Measurements from ENCODE around the gene HTR2C. TPM values are rescaled to one million over a fixed set of nuclear protein-coding genes. Genes with fewer than 3 reads are reported as not detected.

The HTR2C gene
- total RNA-seq, 1 experiment from 2014 or later: 1.7 TPM

DNA sequence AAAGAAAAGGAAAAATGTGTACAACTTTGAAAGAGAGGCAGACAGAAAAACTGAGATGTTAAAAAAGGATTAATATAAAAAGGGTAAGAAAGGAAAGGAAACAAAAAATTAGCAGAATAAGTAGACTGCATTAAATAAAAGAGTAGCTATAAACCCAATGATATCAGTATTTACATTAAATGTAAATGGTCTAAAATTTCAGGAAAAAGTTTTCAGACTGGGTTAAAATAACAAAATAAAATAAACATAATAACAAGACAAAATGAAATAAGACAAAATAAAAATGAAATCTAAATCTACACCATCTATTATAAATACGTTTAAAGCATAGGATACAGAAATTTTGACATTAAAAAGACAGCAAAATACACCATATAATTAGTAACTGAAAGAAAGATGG lies 199.0 kb downstream of the HTR2C start:
- Mint-ChIP-seq H3K27ac (no peak overlapping the region), H3K4me3 (no peak overlapping the region), H3K36me3 (peaks cover 4% of the 10 kb centered on the region; the same call in 1 of the 2 replicates), H3K4me1 (peaks cover 24% of the 10 kb centered on the region), H3K9me3 (0 out of 2 replicates have a peak, but pooled peaks cover 5% of the 10 kb centered on the region), H3K27me3 (ENCODE audit: low read depth) (no peaks in the 10 kb centered on the region)
- CTCF ChIA-PET: no interaction called here
- POLR2A ChIA-PET: no interaction called here
- TF ChIP-seq ZNF232 (CRISPR knock-in tag; IDR thresholded peaks at IDR 0.05) (no peak), EMX1 (CRISPR knock-in tag; IDR thresholded peaks at IDR 0.05) (no peak), TEAD4 (CRISPR knock-in tag; IDR thresholded peaks at IDR 0.05) (no peak), GABPB1 (CRISPR knock-in tag; IDR thresholded peaks at IDR 0.05) (no peak), SP1 (CRISPR knock-in tag; conservative IDR thresholded peaks at IDR 0.05) (no peak), GTF2I (CRISPR knock-in tag; conservative IDR thresholded peaks at IDR 0.05) (no peak), ATF1 (CRISPR knock-in tag; IDR thresholded peaks at IDR 0.05) (no peak), PRRX2 (CRISPR knock-in tag; IDR thresholded peaks at IDR 0.05) (no peak)
- TF ChIP-seq, protein P1, sequence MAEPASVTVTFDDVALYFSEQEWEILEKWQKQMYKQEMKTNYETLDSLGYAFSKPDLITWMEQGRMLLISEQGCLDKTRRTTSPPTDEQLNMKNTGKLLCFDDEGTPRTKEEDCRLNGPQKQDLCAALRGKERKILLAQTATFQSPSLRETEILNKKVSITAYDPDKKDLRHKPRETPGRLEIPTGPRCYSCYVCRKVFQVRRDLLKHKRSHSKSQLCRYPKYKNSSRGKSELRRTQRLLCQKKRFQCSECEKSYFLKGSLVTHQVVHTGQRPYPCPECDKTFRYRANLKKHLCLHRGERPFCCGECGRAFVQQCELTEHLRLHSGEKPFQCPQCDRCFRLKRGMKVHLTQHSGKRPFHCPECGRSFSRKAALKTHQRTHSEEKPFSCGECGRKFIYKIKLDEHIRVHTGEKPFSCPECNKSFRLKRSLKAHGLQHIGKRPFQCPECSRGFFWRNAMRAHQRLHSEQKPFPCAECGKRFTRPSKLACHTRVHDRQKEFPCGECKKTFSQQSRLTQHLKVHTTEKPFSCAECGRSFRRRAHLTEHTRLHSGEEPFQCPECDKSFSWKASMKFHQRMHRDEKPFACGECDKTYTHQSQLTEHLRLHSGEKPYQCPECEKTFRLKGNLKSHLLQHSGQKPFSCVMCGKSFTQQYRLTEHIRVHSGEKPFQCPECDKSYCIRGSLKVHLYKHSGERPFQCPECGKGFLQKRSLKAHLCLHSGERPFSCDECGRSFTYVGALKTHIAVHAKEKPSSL (CRISPR knock-in tag; conservative IDR thresholded peaks at IDR 0.05): no peak
- TF ChIP-seq, protein P2, sequence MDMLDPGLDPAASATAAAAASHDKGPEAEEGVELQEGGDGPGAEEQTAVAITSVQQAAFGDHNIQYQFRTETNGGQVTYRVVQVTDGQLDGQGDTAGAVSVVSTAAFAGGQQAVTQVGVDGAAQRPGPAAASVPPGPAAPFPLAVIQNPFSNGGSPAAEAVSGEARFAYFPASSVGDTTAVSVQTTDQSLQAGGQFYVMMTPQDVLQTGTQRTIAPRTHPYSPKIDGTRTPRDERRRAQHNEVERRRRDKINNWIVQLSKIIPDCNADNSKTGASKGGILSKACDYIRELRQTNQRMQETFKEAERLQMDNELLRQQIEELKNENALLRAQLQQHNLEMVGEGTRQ (CRISPR knock-in tag; IDR thresholded peaks at IDR 0.05): no peak
- TF ChIP-seq, protein P3, sequence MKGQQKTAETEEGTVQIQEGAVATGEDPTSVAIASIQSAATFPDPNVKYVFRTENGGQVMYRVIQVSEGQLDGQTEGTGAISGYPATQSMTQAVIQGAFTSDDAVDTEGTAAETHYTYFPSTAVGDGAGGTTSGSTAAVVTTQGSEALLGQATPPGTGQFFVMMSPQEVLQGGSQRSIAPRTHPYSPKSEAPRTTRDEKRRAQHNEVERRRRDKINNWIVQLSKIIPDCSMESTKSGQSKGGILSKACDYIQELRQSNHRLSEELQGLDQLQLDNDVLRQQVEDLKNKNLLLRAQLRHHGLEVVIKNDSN (CRISPR knock-in tag; IDR thresholded peaks at IDR 0.05): no peak
- TF ChIP-seq, protein P4, sequence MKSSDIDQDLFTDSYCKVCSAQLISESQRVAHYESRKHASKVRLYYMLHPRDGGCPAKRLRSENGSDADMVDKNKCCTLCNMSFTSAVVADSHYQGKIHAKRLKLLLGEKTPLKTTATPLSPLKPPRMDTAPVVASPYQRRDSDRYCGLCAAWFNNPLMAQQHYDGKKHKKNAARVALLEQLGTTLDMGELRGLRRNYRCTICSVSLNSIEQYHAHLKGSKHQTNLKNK (CRISPR knock-in tag; IDR thresholded peaks at IDR 0.05): no peak
- ATAC-seq (no peak), DNase-seq (ENCODE audit: low spot score) (no peak)

DNA sequence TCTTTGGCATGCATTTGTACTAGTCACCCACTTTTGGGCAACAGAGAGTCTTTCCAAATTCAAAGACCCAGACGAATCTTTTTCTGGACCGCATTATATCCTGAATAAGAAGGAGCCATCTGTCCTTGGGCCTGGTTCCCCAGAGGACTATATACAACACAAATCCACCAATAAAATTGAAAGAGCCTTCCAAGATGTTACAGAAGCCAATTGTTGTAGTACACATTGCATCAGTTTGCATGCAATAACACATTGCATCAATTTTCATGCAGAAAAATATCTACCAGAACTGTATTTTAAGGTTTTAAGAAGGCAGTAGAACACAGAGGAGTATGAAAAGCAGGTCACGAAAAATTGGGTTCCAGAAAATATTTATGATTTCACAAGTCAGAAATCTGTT lies 203.2 kb downstream of the HTR2C start:
- no peak overlapping the region for H3K4me3 Mint-ChIP-seq
- no peak overlapping the region for H3K27ac Mint-ChIP-seq
- no peaks in the 10 kb centered on the region; the same call in 1 of the 2 replicates for H3K36me3 Mint-ChIP-seq
- ChIA-PET CTCF (no interaction called here), POLR2A (no interaction called here)
- H3K27me3 Mint-ChIP-seq (ENCODE audit: low read depth): no peaks in the 10 kb centered on the region
- no peak for ATAC-seq
- DNase-seq (ENCODE audit: low spot score): no peak
- no peaks in the 10 kb centered on the region for H3K9me3 Mint-ChIP-seq
- no peaks in the 10 kb centered on the region for H3K4me1 Mint-ChIP-seq
- TF ChIP-seq, protein P5, sequence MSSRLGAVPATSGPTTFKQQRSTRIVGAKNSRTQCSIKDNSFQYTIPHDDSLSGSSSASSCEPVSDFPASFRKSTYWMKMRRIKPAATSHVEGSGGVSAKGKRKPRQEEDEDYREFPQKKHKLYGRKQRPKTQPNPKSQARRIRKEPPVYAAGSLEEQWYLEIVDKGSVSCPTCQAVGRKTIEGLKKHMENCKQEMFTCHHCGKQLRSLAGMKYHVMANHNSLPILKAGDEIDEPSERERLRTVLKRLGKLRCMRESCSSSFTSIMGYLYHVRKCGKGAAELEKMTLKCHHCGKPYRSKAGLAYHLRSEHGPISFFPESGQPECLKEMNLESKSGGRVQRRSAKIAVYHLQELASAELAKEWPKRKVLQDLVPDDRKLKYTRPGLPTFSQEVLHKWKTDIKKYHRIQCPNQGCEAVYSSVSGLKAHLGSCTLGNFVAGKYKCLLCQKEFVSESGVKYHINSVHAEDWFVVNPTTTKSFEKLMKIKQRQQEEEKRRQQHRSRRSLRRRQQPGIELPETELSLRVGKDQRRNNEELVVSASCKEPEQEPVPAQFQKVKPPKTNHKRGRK (CRISPR knock-in tag; IDR thresholded peaks at IDR 0.05; ENCODE audit: borderline replicate concordance): no peak
- TF ChIP-seq ATF1 (CRISPR knock-in tag; IDR thresholded peaks at IDR 0.05) (no peak), NR2C2 (CRISPR knock-in tag; IDR thresholded peaks at IDR 0.05) (no peak), NFATC4 (CRISPR knock-in tag; IDR thresholded peaks at IDR 0.05) (no peak), CREB1 (CRISPR knock-in tag; IDR thresholded peaks at IDR 0.05) (no peak), RORB (CRISPR knock-in tag; IDR thresholded peaks at IDR 0.05) (no peak), GTF2I (CRISPR knock-in tag; conservative IDR thresholded peaks at IDR 0.05) (no peak)
- TF ChIP-seq, protein P6, sequence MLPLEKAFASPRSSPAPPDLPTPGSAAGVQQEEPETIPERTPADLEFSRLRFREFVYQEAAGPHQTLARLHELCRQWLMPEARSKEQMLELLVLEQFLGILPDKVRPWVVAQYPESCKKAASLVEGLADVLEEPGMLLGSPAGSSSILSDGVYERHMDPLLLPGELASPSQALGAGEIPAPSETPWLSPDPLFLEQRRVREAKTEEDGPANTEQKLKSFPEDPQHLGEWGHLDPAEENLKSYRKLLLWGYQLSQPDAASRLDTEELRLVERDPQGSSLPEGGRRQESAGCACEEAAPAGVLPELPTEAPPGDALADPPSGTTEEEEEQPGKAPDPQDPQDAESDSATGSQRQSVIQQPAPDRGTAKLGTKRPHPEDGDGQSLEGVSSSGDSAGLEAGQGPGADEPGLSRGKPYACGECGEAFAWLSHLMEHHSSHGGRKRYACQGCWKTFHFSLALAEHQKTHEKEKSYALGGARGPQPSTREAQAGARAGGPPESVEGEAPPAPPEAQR (CRISPR knock-in tag; IDR thresholded peaks at IDR 0.05): no peak
- TF ChIP-seq, protein P7, sequence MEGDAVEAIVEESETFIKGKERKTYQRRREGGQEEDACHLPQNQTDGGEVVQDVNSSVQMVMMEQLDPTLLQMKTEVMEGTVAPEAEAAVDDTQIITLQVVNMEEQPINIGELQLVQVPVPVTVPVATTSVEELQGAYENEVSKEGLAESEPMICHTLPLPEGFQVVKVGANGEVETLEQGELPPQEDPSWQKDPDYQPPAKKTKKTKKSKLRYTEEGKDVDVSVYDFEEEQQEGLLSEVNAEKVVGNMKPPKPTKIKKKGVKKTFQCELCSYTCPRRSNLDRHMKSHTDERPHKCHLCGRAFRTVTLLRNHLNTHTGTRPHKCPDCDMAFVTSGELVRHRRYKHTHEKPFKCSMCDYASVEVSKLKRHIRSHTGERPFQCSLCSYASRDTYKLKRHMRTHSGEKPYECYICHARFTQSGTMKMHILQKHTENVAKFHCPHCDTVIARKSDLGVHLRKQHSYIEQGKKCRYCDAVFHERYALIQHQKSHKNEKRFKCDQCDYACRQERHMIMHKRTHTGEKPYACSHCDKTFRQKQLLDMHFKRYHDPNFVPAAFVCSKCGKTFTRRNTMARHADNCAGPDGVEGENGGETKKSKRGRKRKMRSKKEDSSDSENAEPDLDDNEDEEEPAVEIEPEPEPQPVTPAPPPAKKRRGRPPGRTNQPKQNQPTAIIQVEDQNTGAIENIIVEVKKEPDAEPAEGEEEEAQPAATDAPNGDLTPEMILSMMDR (IDR thresholded peaks at IDR 0.05): no peak
- TF ChIP-seq, protein P8, sequence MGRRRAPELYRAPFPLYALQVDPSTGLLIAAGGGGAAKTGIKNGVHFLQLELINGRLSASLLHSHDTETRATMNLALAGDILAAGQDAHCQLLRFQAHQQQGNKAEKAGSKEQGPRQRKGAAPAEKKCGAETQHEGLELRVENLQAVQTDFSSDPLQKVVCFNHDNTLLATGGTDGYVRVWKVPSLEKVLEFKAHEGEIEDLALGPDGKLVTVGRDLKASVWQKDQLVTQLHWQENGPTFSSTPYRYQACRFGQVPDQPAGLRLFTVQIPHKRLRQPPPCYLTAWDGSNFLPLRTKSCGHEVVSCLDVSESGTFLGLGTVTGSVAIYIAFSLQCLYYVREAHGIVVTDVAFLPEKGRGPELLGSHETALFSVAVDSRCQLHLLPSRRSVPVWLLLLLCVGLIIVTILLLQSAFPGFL (CRISPR knock-in tag; IDR thresholded peaks at IDR 0.05; ENCODE audit: borderline replicate concordance): no peak
- TF ChIP-seq, protein P9, sequence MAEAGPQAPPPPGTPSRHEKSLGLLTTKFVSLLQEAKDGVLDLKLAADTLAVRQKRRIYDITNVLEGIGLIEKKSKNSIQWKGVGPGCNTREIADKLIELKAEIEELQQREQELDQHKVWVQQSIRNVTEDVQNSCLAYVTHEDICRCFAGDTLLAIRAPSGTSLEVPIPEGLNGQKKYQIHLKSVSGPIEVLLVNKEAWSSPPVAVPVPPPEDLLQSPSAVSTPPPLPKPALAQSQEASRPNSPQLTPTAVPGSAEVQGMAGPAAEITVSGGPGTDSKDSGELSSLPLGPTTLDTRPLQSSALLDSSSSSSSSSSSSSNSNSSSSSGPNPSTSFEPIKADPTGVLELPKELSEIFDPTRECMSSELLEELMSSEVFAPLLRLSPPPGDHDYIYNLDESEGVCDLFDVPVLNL (CRISPR knock-in tag; IDR thresholded peaks at IDR 0.05; ENCODE audit: borderline replicate concordance, low read depth): no peak
- TF ChIP-seq, protein P10, sequence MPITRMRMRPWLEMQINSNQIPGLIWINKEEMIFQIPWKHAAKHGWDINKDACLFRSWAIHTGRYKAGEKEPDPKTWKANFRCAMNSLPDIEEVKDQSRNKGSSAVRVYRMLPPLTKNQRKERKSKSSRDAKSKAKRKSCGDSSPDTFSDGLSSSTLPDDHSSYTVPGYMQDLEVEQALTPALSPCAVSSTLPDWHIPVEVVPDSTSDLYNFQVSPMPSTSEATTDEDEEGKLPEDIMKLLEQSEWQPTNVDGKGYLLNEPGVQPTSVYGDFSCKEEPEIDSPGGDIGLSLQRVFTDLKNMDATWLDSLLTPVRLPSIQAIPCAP (CRISPR knock-in tag; IDR thresholded peaks at IDR 0.05): no peak
- TF ChIP-seq, protein P11, sequence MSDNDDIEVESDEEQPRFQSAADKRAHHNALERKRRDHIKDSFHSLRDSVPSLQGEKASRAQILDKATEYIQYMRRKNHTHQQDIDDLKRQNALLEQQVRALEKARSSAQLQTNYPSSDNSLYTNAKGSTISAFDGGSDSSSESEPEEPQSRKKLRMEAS (CRISPR knock-in tag; IDR thresholded peaks at IDR 0.05): no peak

Data from WTC11 (cell line).